Hematopoietic multipotent progenitor cell treated with erythropoietin and hydrocortisone succinate and interleukin-3 and kit ligand, for 4 days (in vitro differentiated cells): ENCODE results near the gene FOXL2.

Source experiments
- DNase-seq: peaks from one replicate; pipeline ENCODE4 v3.0.0-alpha.2; 2015

FOXL2 gene

GRCh38 chr3:138923531-138923994, 23.4 kb downstream of the FOXL2 start:
- DNase-seq: peak; percentile 95

- DNase-seq: peak; percentile 47
Observed at GRCh38 chr3:138922400-138922799, 24.5 kb downstream of the FOXL2 start.

- DNase-seq: no peak
Observed at GRCh38 chr3:138921316-138922292, 25.3 kb downstream of the FOXL2 start.

- peak; percentile 60 for DNase-seq
Observed at GRCh38 chr3:138919325-138919724, 27.6 kb downstream of the FOXL2 start.

GRCh38 chr3:138916824-138917223, 30.1 kb downstream of the FOXL2 start:
- DNase-seq: no peak

- DNase-seq: peak; percentile 97
Observed at GRCh38 chr3:138915503-138916498, 31.1 kb downstream of the FOXL2 start.

GRCh38 chr3:138914870-138915502, 32.0 kb downstream of the FOXL2 start:
- DNase-seq: no peak

GRCh38 chr3:138913766-138914165, 33.2 kb downstream of the FOXL2 start:
- DNase-seq: peak; percentile 42

- DNase-seq: peak; percentile 82
Observed at GRCh38 chr3:138912237-138912636, 34.7 kb downstream of the FOXL2 start.

GRCh38 chr3:138911621-138912020, 35.3 kb downstream of the FOXL2 start:
- no peak for DNase-seq

- DNase-seq: no peak
Observed at GRCh38 chr3:138909904-138910303, 37.0 kb downstream of the FOXL2 start.

GRCh38 chr3:138908846-138909245, 38.1 kb downstream of the FOXL2 start:
- peak; percentile 80 for DNase-seq

GRCh38 chr3:138907539-138907938, 39.4 kb downstream of the FOXL2 start:
- DNase-seq: peak; percentile 41

GRCh38 chr3:138902171-138902570, 44.8 kb downstream of the FOXL2 start:
- peak; percentile 58 for DNase-seq

GRCh38 chr3:138901567-138901966, 45.4 kb downstream of the FOXL2 start:
- no peak for DNase-seq

- no peak for DNase-seq
Observed at GRCh38 chr3:138899351-138899991, 47.5 kb downstream of the FOXL2 start.

- peak; percentile 37 for DNase-seq
Observed at GRCh38 chr3:138898708-138899107, 48.2 kb downstream of the FOXL2 start.

- DNase-seq: no peak
Observed at GRCh38 chr3:138898301-138898700, 48.6 kb downstream of the FOXL2 start.
